Activated T-helper 1 cell treated with anti-CD3 and anti-CD28 coated beads, Interleukin-12 subunit alpha, Interleukin-12 subunit beta, Interleukin-2, Interleukin-4 antibody, amounts not matched to agents 30 ng/mL and 10 ng/mL and 1 ng/mL, durations not matched to agents 14 hours and 24 hours and 36 hours (primary cell): Measurements from ENCODE around the gene NCL. TPM values are rescaled to one million over a fixed set of nuclear protein-coding genes. Genes with fewer than 3 reads are reported as not detected.
A peak's percentile ranks its signal among the peaks of the same experiment; 100 is the strongest.

Experiments
- DNase-seq: peaks from one replicate; pipeline ENCODE4 v3.0.0; 2021; ENCODE audit warnings: low spot score
- H3K27ac Mint-ChIP-seq: one replicate; pipeline ENCODE4 v1.8.0; 2021; ENCODE audit warnings: mild to moderate bottlenecking, mixed read lengths
- H3K27me3 Mint-ChIP-seq: one replicate; pipeline ENCODE4 v1.8.0; 2022; ENCODE audit warnings: mild to moderate bottlenecking, moderate library complexity, mixed read lengths; ENCODE audit not compliant: insufficient read depth
- H3K36me3 Mint-ChIP-seq: one replicate; pipeline ENCODE4 v1.8.0; 2021; ENCODE audit warnings: low read depth, mixed read lengths
- H3K4me1 Mint-ChIP-seq: one replicate; pipeline ENCODE4 v1.8.0; 2021; ENCODE audit warnings: low read depth, mixed read lengths
- H3K4me3 Mint-ChIP-seq: one replicate; pipeline ENCODE4 v1.8.0; 2021; ENCODE audit warnings: mild to moderate bottlenecking, moderate library complexity, mixed read lengths
- H3K9me3 Mint-ChIP-seq: one replicate; pipeline ENCODE4 v1.8.0; 2021; ENCODE audit warnings: mixed read lengths
- intact Hi-C: fragments of 100-400 bp; cut with micrococcal nuclease; formaldehyde crosslinking; loops from one replicate; pipeline ENCODE4 v1.15.1; 2024
- total RNA-seq: library from RNA; stranded (reverse); gene quantifications from 2 replicates; pipeline ENCODE4 v1.2.3, GENCODE V29; 2022

The NCL gene, protein sequence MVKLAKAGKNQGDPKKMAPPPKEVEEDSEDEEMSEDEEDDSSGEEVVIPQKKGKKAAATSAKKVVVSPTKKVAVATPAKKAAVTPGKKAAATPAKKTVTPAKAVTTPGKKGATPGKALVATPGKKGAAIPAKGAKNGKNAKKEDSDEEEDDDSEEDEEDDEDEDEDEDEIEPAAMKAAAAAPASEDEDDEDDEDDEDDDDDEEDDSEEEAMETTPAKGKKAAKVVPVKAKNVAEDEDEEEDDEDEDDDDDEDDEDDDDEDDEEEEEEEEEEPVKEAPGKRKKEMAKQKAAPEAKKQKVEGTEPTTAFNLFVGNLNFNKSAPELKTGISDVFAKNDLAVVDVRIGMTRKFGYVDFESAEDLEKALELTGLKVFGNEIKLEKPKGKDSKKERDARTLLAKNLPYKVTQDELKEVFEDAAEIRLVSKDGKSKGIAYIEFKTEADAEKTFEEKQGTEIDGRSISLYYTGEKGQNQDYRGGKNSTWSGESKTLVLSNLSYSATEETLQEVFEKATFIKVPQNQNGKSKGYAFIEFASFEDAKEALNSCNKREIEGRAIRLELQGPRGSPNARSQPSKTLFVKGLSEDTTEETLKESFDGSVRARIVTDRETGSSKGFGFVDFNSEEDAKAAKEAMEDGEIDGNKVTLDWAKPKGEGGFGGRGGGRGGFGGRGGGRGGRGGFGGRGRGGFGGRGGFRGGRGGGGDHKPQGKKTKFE
- total RNA-seq: 1,388 and 1,421 TPM in 2 replicates

DNA sequence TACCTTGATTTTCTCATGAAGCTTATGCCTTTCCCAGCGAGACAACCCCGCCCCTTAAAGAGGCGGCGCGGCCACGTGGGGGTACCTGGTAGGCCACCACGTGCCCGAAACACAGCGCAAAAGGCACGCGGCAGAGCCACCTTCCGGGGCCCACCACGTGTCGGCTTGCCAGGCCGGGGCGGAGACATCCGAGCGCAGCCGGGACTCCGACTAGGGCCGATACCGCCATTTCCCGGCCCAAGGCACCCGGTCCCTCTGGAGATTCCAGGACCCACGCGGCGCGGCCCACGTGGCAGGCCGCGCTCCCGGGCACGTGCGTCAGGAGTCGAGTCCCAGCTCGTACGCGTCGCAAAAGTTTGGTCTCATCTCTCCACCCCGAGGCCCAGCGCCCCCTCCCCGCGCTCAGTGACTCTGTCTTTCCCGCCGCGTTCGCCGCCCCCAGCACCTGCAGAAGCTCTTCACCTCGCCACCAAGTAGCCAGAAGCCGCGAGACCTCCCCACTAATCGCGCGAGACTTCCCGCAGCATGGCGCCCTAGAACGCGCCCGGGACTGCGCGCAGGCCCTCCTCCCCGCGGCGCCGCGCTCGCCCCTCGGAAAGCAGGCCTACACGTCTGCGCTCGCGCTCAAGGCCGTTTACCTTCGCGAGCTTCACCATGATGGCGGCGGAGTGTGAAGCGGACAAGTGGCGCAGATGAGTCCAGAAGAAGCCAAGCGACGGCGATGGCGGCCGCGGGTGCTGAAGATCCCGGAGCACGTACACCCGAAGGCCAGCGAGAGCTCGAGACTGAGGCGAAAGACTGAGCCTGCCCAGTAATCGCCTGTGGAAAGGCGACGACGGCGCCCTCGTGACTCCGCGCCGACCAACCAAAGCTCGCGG lies at the start of gene NCL:
TSS of gene NCL (minus strand) at position 787 of the 878 bp plus-strand sequence. CDS start at position 656, 131 bp downstream.
- no peaks in the 10 kb centered on the region for H3K27me3 Mint-ChIP-seq
- peak within 1 kb of the TSS; percentile 99 for H3K4me3 Mint-ChIP-seq
- peak within 1 kb of the TSS; percentile 99 for H3K27ac Mint-ChIP-seq
- peaks cover 40% of the 10 kb centered on the region for H3K36me3 Mint-ChIP-seq
- intact Hi-C loops: loop anchor here (1.0 to 10.0 kb wide), 10 partner anchors 19 to 1539 kb away; partner anchors contain the start of genes DIS3L2, FBXO36, PDE6D and PTMA
- no peaks in the 10 kb centered on the region for H3K9me3 Mint-ChIP-seq
- H3K4me1 Mint-ChIP-seq: peaks cover 43% of the 10 kb centered on the region
- DNase-seq: peak; percentile 79

DNA sequence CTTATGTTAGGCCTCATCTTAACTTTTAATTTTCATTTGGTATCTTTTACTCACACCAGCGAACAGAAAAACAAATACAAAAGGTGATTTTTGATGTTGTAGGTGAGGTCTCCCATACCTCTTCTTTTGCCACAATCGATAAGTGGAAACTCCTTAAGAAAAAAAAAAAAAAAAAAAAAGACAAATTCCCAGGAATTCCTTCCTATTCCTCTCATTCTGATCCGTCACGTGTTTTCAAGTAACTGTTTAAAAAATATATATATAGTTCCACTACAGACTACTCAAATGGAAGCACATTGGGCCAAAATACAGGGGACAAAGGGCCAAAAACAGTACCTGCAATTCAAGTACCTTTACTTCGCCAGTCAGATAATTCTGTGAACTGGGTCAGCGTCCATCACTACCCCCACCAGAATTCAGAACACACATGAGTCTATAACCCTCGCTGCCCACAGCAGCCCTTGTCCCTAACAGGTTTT lies 49.5 kb upstream of the NCL start:
- H3K4me1 Mint-ChIP-seq: peaks cover 25% of the 10 kb centered on the region
- no peak for DNase-seq
- H3K27ac Mint-ChIP-seq: peak overlapping the region; percentile 92
- H3K27me3 Mint-ChIP-seq: peaks cover 8% of the 10 kb centered on the region
- peak overlapping the region; percentile 90 for H3K4me3 Mint-ChIP-seq
- no peaks in the 10 kb centered on the region for H3K9me3 Mint-ChIP-seq
- intact Hi-C loops: loop anchor here (1.0 to 2.0 kb wide), 8 partner anchors 30 to 514 kb away; partner anchors contain the start of genes NCL and PDE6D
- no peaks in the 10 kb centered on the region for H3K36me3 Mint-ChIP-seq

DNA sequence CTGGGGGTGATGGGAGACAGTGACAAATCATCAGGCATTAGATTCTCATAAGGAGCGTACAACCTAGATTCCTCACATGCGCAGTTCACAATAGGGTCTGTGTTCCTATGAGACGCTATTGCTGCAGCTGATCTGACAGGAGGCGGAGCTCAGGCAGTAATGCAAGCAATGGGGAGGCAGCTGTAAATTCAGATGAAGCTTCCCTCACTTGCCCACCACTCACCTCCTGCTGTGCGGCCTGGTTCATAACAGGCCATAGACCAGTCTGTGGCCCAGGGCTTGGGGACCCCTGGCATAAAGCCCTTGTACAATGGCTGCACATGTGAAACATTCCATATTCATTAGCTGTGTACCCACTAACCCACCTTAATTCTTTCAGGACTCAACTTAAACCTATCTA lies 47.9 kb upstream of the NCL start:
- Mint-ChIP-seq H3K4me1 (peaks cover 19% of the 10 kb centered on the region), H3K4me3 (no peak overlapping the region), H3K27me3 (peaks cover 5% of the 10 kb centered on the region), H3K9me3 (no peaks in the 10 kb centered on the region), H3K36me3 (peaks cover 1% of the 10 kb centered on the region), H3K27ac (no peak overlapping the region)
- intact Hi-C loops: no loop called here
- DNase-seq: no peak

DNA sequence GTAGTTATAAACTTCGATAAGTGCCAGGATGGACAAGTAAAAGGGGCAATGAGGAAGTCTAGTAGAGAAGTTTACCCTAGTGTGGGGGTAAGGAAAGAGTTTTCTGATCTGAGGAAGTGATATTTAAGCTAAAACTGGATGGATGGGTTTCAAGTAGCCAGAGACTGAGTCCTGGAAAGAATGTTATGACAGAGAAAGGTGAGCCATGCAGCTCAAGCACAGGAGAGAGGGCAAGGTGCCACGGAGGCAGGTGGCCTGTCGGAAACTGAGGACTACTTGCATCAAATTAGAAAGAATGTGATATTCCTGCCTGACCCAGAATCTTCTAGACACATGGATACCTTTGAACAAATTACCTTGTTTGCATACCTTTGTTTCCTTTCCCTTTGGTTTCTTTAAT lies 39.5 kb upstream of the NCL start:
- no peak for DNase-seq
- Mint-ChIP-seq H3K36me3 (peaks cover 1% of the 10 kb centered on the region), H3K9me3 (no peaks in the 10 kb centered on the region), H3K4me1 (no peaks in the 10 kb centered on the region), H3K27ac (no peak overlapping the region), H3K27me3 (no peaks in the 10 kb centered on the region), H3K4me3 (no peak overlapping the region)
- intact Hi-C loops: no loop called here

DNA sequence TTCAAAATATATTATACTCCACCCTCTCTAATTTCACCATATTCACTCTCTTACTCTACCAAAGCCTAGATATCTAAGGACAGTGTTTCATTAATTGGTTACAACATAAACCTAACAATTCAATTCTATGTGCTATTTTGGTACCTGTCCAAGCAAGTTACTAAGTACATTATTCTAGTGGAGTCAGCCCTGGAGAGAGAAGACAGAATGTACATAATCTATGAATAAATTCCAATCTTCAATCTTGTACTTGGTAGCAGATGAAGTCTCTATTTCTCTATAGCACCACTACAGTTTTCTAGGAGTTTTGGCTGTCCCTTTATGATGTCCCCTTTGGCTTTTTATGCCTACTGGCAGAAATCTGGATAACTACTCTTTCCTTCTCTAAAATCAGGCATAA lies 38.3 kb upstream of the NCL start:
- Mint-ChIP-seq H3K9me3 (no peaks in the 10 kb centered on the region), H3K27ac (no peak overlapping the region), H3K4me1 (no peaks in the 10 kb centered on the region), H3K36me3 (peaks cover 1% of the 10 kb centered on the region), H3K4me3 (no peak overlapping the region), H3K27me3 (peaks cover under 1% of the 10 kb centered on the region)
- intact Hi-C loops: no loop called here
- no peak for DNase-seq

DNA sequence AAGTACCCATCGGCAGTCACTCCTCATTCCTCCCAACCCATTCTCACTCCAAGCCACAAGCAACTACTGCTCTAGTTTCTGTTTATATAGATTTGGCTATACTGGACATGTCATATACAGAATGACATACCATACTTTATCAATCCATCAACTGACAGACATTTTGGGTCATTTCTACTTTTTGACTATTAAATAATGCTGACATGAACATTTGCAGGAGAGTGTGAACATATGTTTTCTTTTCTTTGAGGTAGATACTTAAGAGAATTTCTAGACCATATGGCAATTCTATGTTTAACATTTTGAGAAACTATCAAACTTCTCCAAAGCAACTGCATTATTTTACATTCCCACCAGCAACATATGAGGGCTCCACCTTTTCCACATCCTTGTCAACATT lies 33.4 kb upstream of the NCL start:
- Mint-ChIP-seq H3K36me3 (no peaks in the 10 kb centered on the region), H3K27me3 (peaks cover 8% of the 10 kb centered on the region), H3K27ac (no peak overlapping the region), H3K9me3 (no peaks in the 10 kb centered on the region), H3K4me3 (no peak overlapping the region), H3K4me1 (no peaks in the 10 kb centered on the region)
- DNase-seq: no peak
- intact Hi-C loops: no loop called here

DNA sequence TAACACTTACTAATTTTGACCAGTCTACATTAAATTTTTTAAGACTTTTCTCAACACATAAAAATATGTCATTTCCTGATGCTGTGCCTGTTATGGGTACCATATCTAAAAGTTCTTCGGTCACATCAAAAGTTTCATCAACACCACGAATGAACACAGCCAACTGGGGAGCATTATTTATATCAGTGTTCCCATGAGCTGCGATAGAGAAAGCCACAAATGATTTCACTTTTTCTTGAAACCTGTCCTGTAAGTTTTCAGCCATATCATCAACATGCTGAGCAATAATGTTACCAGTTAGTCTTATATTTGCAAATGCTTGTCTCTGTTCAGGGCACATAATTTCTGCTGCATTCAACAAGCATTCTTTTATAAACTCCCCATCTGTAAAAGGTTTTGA lies 30.4 kb upstream of the NCL start:
- intact Hi-C loops: no loop called here
- no peaks in the 10 kb centered on the region for H3K9me3 Mint-ChIP-seq
- H3K36me3 Mint-ChIP-seq: no peaks in the 10 kb centered on the region
- no peak overlapping the region for H3K4me3 Mint-ChIP-seq
- no peak for DNase-seq
- no peak overlapping the region for H3K27ac Mint-ChIP-seq
- H3K4me1 Mint-ChIP-seq: no peaks in the 10 kb centered on the region
- H3K27me3 Mint-ChIP-seq: peaks cover 8% of the 10 kb centered on the region

DNA sequence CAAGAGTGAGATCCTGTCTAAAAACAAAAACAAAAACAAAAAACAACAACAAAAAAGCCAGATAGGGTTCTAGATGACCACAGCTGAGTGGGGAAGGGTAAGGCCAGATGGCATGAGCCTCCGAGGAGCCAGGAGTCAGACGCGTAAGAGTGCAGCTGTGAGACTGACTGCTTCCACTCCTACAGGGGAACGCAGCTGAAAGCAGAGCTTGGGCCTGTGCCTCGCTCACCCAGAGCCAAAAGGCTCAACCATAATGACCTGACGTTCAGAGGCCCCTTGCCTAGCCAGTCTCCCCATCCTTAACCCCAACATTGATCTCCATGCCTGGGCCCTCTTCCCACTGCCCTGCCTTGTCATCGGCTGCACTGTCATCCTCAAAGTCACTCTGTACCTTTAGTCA lies 26.5 kb upstream of the NCL start:
- peaks cover 4% of the 10 kb centered on the region for H3K27me3 Mint-ChIP-seq
- H3K27ac Mint-ChIP-seq: no peak overlapping the region
- no peaks in the 10 kb centered on the region for H3K4me1 Mint-ChIP-seq
- H3K9me3 Mint-ChIP-seq: no peaks in the 10 kb centered on the region
- intact Hi-C loops: no loop called here
- peaks cover 1% of the 10 kb centered on the region for H3K36me3 Mint-ChIP-seq
- no peak for DNase-seq
- no peak overlapping the region for H3K4me3 Mint-ChIP-seq

DNA sequence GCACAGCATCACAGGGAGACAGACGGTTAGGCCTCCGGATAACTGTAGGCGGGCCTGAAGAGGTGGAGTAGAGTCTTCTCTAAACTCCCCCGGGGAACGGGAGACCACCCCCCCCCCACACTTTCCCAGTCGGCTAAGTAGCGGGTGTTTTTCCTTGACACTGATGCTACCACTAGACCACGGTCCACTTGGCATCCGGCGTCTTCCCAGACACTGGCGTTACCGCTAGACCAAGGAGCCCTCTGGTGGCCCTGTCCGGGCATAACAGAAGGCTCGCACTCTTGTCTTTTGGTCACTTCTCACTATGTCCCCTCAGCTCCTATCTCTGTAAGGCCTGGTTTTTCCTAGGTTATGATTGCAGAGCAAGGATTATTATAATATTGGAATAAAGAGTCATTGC lies 25.7 kb upstream of the NCL start:
- H3K4me1 Mint-ChIP-seq: no peaks in the 10 kb centered on the region
- H3K9me3 Mint-ChIP-seq: no peaks in the 10 kb centered on the region
- peaks cover 2% of the 10 kb centered on the region for H3K27me3 Mint-ChIP-seq
- H3K27ac Mint-ChIP-seq: no peak overlapping the region
- DNase-seq: no peak
- intact Hi-C loops: no loop called here
- no peak overlapping the region for H3K4me3 Mint-ChIP-seq
- peaks cover 1% of the 10 kb centered on the region for H3K36me3 Mint-ChIP-seq

DNA sequence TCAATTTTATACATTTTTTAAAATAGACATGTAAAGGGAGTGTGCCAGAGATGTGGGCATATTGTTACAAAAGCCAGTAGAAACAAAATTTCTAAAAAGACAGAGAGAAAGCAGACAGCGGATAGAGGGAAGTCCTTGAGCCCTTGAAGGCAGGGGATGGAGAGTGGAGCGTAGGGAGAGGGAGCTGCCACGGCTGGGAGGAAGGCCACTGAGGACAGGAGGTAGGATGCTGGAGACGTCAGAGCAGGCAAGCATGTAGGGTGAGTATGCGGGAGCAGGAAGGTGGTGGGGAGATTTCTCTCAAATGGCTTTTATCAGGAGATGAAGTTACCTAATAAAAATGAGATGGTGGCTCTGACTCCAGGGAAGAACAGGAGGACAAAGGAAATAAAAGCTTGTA lies 24.0 kb upstream of the NCL start:
- Mint-ChIP-seq H3K27ac (no peak overlapping the region), H3K36me3 (peaks cover 1% of the 10 kb centered on the region), H3K9me3 (no peaks in the 10 kb centered on the region), H3K4me3 (no peak overlapping the region), H3K27me3 (peaks cover 2% of the 10 kb centered on the region), H3K4me1 (no peaks in the 10 kb centered on the region)
- intact Hi-C loops: no loop called here
- DNase-seq: no peak

DNA sequence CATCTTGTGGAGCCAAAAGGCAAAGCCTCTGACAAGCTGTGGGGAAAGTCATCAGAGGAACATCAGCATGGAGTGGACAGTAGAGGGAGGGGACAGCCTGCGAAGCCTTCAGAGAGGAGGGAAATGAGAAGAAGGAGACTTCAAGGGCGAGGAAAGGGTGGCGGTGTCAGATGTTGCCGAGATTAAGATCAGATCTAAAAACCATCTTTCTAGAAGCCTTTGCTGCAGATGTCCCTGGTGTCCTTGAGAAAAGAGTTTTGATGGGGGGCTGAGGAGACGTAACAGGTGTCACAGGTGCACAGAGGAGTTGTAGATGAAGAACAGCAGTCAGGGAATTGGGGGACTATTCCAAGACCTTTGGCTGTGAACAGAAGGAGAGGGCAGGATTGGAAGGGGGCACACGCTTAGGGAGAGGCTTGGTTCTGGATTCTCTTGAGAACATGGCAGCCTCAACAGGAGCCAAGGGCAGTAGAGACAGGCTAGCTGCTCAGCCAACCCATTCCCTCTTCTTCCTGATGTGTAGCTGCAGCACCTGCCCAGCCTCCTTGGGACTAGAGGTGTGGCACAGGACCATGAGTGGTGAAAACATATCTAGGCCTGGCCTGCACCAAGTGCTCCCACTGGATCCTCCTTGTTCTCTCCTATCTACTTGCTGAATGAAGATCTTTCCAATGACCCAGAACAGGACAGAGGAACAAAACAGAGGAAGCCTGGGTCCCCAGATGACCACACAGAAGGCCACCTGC lies 22.7 kb upstream of the NCL start:
- no peaks in the 10 kb centered on the region for H3K9me3 Mint-ChIP-seq
- intact Hi-C loops: no loop called here
- DNase-seq: no peak
- H3K27ac Mint-ChIP-seq: no peak overlapping the region
- peaks cover 1% of the 10 kb centered on the region for H3K36me3 Mint-ChIP-seq
- H3K4me1 Mint-ChIP-seq: peaks cover 1% of the 10 kb centered on the region
- H3K27me3 Mint-ChIP-seq: peaks cover 2% of the 10 kb centered on the region
- H3K4me3 Mint-ChIP-seq: no peak overlapping the region
